ENCODE measurements around the gene CREBZF. TPM values are rescaled to one million over a fixed set of nuclear protein-coding genes. Genes with fewer than 3 reads are reported as not detected.

The CREBZF gene
- polyA plus RNA-seq, 1 donor (not counting 4 experiments of a cell fraction or from before 2014, with no cell fraction given), result 23.8 TPM

Other genes with a start within 250 kb of the CREBZF start
- gene DLG2, start 37.8 kb downstream of the CREBZF start, polyA plus RNA-seq, result 0.19 to 0.55 TPM (median 0.37 TPM) in 3 replicates
- gene TMEM126B, start 36.5 kb downstream of the CREBZF start, polyA plus RNA-seq, result 52.6 to 105 TPM (median 65.6 TPM) in 3 replicates
- 32.9 to 70.2 TPM (median 45.3 TPM) in 3 replicates for gene TMEM126A, start 17.2 kb downstream of the CREBZF start, polyA plus RNA-seq
- 0.09 to 0.54 TPM (median 0.31 TPM) in 3 replicates for gene CCDC89, start 21.1 kb upstream of the CREBZF start, polyA plus RNA-seq
- gene SYTL2, start 146.0 kb upstream of the CREBZF start, polyA plus RNA-seq, result 1.3 to 3.1 TPM (median 1.4 TPM) in 3 replicates
- gene CCDC83, start 190.3 kb upstream of the CREBZF start, polyA plus RNA-seq, result not detected in 3 replicates